Measurements from ENCODE around the gene BAHCC1. TPM values are rescaled to one million over a fixed set of nuclear protein-coding genes. Genes with fewer than 3 reads are reported as not detected.

Gene BAHCC1
- total and polyA plus RNA-seq, 2 donors (not counting 3 experiments of a cell fraction or from before 2014, with no cell fraction given): 4.7 to 11.6 TPM

- no peak overlapping the region for H3K27ac ChIP-seq (ENCODE audit: insufficient read depth, low read depth, low read length)
- H3K4me1 ChIP-seq (ENCODE audit: control insufficient read depth, extremely low read depth, insufficient read depth, low read length): no peaks in the 10 kb centered on the region
- TF ChIP-seq, protein P1, sequence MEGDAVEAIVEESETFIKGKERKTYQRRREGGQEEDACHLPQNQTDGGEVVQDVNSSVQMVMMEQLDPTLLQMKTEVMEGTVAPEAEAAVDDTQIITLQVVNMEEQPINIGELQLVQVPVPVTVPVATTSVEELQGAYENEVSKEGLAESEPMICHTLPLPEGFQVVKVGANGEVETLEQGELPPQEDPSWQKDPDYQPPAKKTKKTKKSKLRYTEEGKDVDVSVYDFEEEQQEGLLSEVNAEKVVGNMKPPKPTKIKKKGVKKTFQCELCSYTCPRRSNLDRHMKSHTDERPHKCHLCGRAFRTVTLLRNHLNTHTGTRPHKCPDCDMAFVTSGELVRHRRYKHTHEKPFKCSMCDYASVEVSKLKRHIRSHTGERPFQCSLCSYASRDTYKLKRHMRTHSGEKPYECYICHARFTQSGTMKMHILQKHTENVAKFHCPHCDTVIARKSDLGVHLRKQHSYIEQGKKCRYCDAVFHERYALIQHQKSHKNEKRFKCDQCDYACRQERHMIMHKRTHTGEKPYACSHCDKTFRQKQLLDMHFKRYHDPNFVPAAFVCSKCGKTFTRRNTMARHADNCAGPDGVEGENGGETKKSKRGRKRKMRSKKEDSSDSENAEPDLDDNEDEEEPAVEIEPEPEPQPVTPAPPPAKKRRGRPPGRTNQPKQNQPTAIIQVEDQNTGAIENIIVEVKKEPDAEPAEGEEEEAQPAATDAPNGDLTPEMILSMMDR (IDR thresholded peaks at IDR 0.05; ENCODE audit: extremely low read depth in 1 of 2, insufficient read depth in 1 of 2, low read depth in 1 of 2, low read length in 2 of 2): no peak
- no peak for TF ChIP-seq MYC (IDR thresholded peaks at IDR 0.05; ENCODE audit: low read depth, low read length)
- no peaks in the 10 kb centered on the region for H3K36me3 ChIP-seq (ENCODE audit: control insufficient read depth in 2 of 2, extremely low read depth in 1 of 2, insufficient read depth in 2 of 2, low read length in 2 of 2)
- no peaks in the 10 kb centered on the region for H3K27me3 ChIP-seq (ENCODE audit: control insufficient read depth in 2 of 2, insufficient read depth in 2 of 2, low read length in 2 of 2)
- H3K79me2 ChIP-seq (ENCODE audit: control insufficient read depth, insufficient read depth, low read length): no peaks in the 10 kb centered on the region
- CTCF ChIA-PET: no interaction called here
- H2AFZ ChIP-seq (ENCODE audit: low read depth, low read length): no peak overlapping the region
- H3K9me3 ChIP-seq (replicated peaks; ENCODE audit: control insufficient read depth, insufficient read depth, low read length): no peaks in the 10 kb centered on the region
- no TSS peak for BruUV-seq (replicated peaks)
- H3K4me3 ChIP-seq (replicated peaks in 1 of 3; ENCODE audit: insufficient read depth in 1 of 3, low read depth in 1 of 3, low read length in 3 of 3): no peak overlapping the region
- intact Hi-C loops (cut with micrococcal nuclease): no loop called here
- no peak overlapping the region for H3K4me2 ChIP-seq (ENCODE audit: insufficient read depth, low read length)
- no peak overlapping the region for H3K9ac ChIP-seq (replicated peaks; ENCODE audit: extremely low read depth, insufficient read depth, low read length)
- dilution Hi-C loops (cut with MboI; ENCODE audit: extremely low pct_ligation_motif_present, low sequenced_read_pairs): no loop called here
- H3K9me1 ChIP-seq (replicated peaks; ENCODE audit: control insufficient read depth, extremely low read depth, insufficient read depth, low read length): no peaks in the 10 kb centered on the region
- H4K20me1 ChIP-seq (replicated peaks; ENCODE audit: control insufficient read depth, extremely low read depth, insufficient read depth, low read length): no peaks in the 10 kb centered on the region
- FAIRE-seq (no peak), DNase-seq (ENCODE audit: low read depth, low spot score) (no peak)
- POLR2A ChIA-PET: no interaction called here
These were observed 42.9 kb downstream of the BAHCC1 start for GRCh38 chr17:81438007-81438659.

DNA sequence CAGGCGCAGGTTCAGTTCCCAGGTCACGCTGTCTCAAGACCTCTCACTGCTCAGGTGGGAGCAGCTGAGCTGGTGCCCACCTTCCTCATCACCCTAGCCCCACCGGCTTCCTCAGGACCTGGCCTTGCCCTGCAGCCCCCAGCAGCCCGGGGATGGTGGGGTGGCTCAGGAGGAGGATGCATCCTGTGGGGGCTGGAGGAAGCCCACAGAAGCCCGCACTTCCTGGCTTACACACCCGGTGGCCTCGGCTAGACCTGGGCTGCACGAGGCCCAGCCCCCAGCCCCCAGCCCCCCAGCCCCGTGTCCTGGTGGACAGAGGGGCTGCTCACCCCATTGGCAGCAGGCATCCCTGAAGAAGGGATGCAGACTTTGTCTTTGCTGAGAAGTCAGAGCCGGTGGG lies 43.4 kb downstream of the BAHCC1 start:
- Histone ChIP-seq H3K4me1 (ENCODE audit: control insufficient read depth, extremely low read depth, insufficient read depth, low read length) (no peaks in the 10 kb centered on the region), H3K9me3 (replicated peaks; ENCODE audit: control insufficient read depth, insufficient read depth, low read length) (no peaks in the 10 kb centered on the region), H3K9ac (replicated peaks; ENCODE audit: extremely low read depth, insufficient read depth, low read length) (no peak overlapping the region), H4K20me1 (replicated peaks; ENCODE audit: control insufficient read depth, extremely low read depth, insufficient read depth, low read length) (no peaks in the 10 kb centered on the region), H3K4me3 (replicated peaks in 1 of 3; ENCODE audit: insufficient read depth in 1 of 3, low read depth in 1 of 3, low read length in 3 of 3) (no peak overlapping the region), H3K27ac (ENCODE audit: insufficient read depth, low read depth, low read length) (no peak overlapping the region), H3K4me2 (ENCODE audit: insufficient read depth, low read length) (no peak overlapping the region), H3K9me1 (replicated peaks; ENCODE audit: control insufficient read depth, extremely low read depth, insufficient read depth, low read length) (no peaks in the 10 kb centered on the region), H3K79me2 (ENCODE audit: control insufficient read depth, insufficient read depth, low read length) (no peaks in the 10 kb centered on the region), H3K27me3 (ENCODE audit: control insufficient read depth in 2 of 2, insufficient read depth in 2 of 2, low read length in 2 of 2) (no peaks in the 10 kb centered on the region), H2AFZ (ENCODE audit: low read depth, low read length) (no peak overlapping the region), H3K36me3 (ENCODE audit: control insufficient read depth in 2 of 2, extremely low read depth in 1 of 2, insufficient read depth in 2 of 2, low read length in 2 of 2) (no peaks in the 10 kb centered on the region)
- FAIRE-seq (no peak), DNase-seq (ENCODE audit: low read depth, low spot score) (no peak)
- ChIA-PET POLR2A (no interaction called here), CTCF (interaction anchor here (2.6 kb wide), 1 partner anchor 46 kb away, joined by 26 read pairs; no protein-coding TSS in a partner anchor)
- no TSS peak for BruUV-seq (replicated peaks)
- dilution Hi-C loops (cut with MboI; ENCODE audit: extremely low pct_ligation_motif_present, low sequenced_read_pairs) (no loop called here), intact Hi-C loops (cut with micrococcal nuclease) (no loop called here)
- no peak for TF ChIP-seq MAX (IDR thresholded peaks at IDR 0.05; ENCODE audit: insufficient read depth, insufficient read length)
- no peak for TF ChIP-seq FOS (IDR thresholded peaks at IDR 0.05; ENCODE audit: borderline replicate concordance, insufficient read depth, low read length)
- TF ChIP-seq GATA2 (IDR thresholded peaks at IDR 0.05; ENCODE audit: insufficient read depth, insufficient read length, low read depth, low read length): no peak
- TF ChIP-seq MYC (IDR thresholded peaks at IDR 0.05; ENCODE audit: low read depth, low read length): no peak

Data from endothelial cell of umbilical vein (primary cell).